ENCODE results near the gene ITFG1.

- TF ChIP-seq CTCF (IDR thresholded peaks at IDR 0.05; ENCODE audit: low read depth, low read length, poor library complexity, severe bottlenecking): no peak
- no peak for TF ChIP-seq EZH2phosphoT487 (IDR thresholded peaks at IDR 0.05; ENCODE audit: borderline replicate concordance, low read length)
Measured at GRCh38 chr16:47446431-47446830, 14.4 kb downstream of the ITFG1 start.
